Left colon (tissue), 2 donors: Measurements from ENCODE around the gene MED6. TPM values are rescaled to one million over a fixed set of nuclear protein-coding genes. Genes with fewer than 3 reads are reported as not detected.

Source experiments
- ATAC-seq: fragments of 200-7000 bp; cut with Tn5 transposase; one replicate; pipeline ENCODE4 v1.9.1; 2020; ENCODE audit warnings: mild to moderate bottlenecking, moderate library complexity
- DNase-seq, 2 donors: peaks; one replicate each; pipeline ENCODE4 v3.0.0-alpha.2; 2020
- intact Hi-C, 2 donors: fragments of 100-400 bp; cut with DNase I in 1 of 2; cut with micrococcal nuclease in 1 of 2; formaldehyde crosslinking; loops; one replicate each; pipeline versions ENCODE4 v1.11.2 to v1.14.0; 2022; cut with DNase I, micrococcal nuclease
- total RNA-seq, 2 donors: library from RNA; stranded (reverse); fragmentation: NEBNext Ultra II Directional; extraction: Animal tissue kit (Norgen Biotek cat#: 25700); gene quantifications; one replicate each; pipeline ENCODE4 v1.2.1, GENCODE V29; 2021
- donor health status: DM: no; HTN: no; CAD: no.
- donor health status: DM: yes; HTN: yes; CAD: no.

MED6 gene
- total RNA-seq, 2 donors from 2014 or later = 19.9 to 21.1 TPM

- DNase-seq = no peak
- no peak for ATAC-seq
- intact Hi-C loops = no loop called here
Measured at GRCh38 chr14:70611216-70611615, 10.8 kb upstream of the MED6 start.

DNA sequence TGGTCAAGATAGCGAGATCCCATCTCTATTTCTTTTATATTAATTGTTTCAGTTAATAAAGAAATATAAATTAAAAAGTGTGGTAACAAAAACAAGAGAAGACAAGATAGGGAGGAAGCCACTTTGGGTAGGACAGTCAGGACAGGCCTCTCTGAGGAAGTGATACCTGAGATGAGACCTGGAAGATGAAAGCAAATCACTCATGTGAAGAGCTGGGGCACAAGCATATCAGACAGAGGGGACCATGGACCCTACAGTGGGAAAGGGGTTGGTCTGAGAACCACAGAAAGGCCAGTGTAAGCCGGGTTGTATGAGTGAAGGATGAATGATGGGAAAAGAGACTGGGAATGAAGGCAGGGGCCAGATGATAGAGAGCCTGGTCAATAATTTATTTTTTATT lies 1.8 kb upstream of the MED6 start:
- DNase-seq = no peak
- no peak for ATAC-seq
- intact Hi-C loops = no loop called here

DNA sequence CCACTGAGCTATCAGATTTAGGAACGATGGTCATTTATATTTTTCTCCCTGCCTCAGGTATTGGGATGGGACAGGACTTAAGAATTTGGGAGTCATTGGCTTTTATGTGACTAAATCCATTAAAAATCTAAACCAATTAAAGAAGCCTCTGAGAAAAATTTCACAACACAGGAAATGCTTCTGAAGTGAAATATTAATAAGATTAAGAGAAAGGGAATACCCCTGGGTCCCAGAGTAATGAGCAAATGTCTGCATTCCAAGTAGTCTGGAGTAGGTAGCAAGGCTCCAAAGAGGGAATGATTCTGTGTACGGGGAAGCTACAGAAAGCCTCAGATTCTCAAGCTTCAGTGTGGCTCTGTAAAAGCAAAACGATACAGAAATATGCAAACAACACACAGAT lies 707 bp upstream of the MED6 start:
- DNase-seq (no peak), ATAC-seq (no peak)
- intact Hi-C loops = no loop called here

- DNase-seq (no peak), ATAC-seq (no peak)
- intact Hi-C loops = no loop called here
Measured at GRCh38 chr14:70599345-70599744, 1.1 kb downstream of the MED6 start.

DNA sequence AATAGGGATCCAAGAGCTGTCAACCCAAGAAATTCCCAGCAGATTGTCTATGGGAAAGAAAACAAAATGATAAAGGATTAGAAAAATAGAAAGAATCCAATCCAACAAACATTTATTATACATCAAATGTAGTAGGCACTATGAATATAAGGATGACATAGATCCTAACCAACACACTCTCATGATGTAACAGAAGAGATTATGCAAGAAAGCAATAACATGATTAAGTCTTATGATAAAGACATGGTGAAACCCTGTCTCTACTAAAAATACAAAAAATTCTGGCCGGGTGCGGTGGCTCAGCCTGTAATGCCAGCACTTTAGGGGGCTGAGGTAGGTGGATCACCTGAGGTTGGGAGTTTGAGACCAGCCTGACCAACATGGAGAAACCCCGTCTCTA lies 2.7 kb downstream of the MED6 start:
- DNase-seq (no peak), ATAC-seq (no peak)
- intact Hi-C loops = no loop called here

- DNase-seq = no peak
- ATAC-seq = no peak
- intact Hi-C loops = no loop called here
Measured at GRCh38 chr14:70595443-70596185, 4.8 kb downstream of the MED6 start.

- intact Hi-C loops = no loop called here
- DNase-seq (no peak), ATAC-seq (no peak)
Measured at GRCh38 chr14:70594461-70594860, 6.0 kb downstream of the MED6 start.

DNA sequence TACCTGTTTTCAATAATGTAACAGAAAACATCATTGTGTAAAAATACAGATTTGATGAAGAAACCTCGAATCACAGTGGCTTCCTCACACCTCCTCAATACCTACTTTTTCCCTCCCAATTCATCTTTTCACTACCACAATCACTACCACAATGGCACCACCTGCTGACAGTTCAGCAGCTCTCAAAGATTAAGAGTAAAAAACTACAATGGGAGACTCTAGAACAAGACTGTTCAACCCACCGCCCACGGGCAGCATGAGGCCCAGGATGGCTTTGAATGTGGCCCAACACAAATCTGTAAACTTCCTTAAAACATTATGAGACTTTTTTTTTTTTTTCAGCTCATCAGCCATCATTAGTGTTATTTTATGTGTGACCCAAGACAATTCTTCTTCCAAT lies 15.2 kb downstream of the MED6 start:
- DNase-seq = no peak
- no peak for ATAC-seq
- intact Hi-C loops = no loop called here

- intact Hi-C loops = no loop called here
- ATAC-seq (no peak), DNase-seq (no peak)
Measured at GRCh38 chr14:70576891-70577290, 23.6 kb downstream of the MED6 start.

GRCh38 chr14:70573050-70573449 lies 27.4 kb downstream of the MED6 start:
- intact Hi-C loops = no loop called here
- no peak for DNase-seq
- no peak for ATAC-seq

DNA sequence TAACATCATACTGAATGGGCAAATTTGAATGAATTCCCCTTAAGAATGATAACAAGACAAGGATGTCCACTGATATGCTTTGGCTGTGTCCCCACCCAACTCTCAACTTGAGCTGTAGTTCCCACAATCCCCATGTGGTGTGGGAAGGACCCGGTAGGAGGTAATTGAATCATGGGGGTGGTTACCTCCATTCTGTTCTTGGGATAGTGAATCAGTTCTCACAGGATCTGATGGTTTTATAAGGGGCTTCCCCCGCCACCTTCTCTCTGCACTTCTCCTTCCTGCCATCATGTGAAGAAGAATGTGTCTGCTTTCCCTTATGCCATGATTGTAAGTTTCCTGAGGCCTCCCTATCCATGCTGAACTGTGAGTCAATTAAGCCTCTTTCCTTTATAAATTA lies 29.3 kb downstream of the MED6 start:
- no peak for ATAC-seq
- intact Hi-C loops = no loop called here
- no peak for DNase-seq

- ATAC-seq = peak; percentile 78
- intact Hi-C loops = no loop called here
- no peak for DNase-seq
Measured at GRCh38 chr14:70567791-70568190, 32.7 kb downstream of the MED6 start.

DNA sequence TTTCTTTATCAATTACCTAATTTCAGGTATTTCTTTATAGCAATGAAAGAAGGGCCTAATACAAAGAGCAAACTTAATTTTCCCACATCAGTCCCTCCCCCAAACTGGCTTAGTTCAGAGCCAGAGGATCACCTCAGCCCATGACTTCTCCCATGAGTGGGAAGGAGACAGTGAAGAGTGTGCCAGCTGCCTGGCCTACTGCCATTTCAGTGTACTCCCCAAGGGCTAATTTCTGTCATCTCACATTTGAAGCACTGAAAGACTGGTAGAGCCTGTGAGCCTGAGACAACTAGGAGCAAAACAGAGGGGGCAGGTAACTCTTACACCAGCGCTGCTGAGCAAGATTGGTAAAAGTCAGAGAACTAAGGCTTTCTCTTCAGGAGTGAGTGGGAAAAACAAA lies 36.6 kb downstream of the MED6 start:
- ATAC-seq (no peak), DNase-seq (no peak)
- intact Hi-C loops = no loop called here

DNA sequence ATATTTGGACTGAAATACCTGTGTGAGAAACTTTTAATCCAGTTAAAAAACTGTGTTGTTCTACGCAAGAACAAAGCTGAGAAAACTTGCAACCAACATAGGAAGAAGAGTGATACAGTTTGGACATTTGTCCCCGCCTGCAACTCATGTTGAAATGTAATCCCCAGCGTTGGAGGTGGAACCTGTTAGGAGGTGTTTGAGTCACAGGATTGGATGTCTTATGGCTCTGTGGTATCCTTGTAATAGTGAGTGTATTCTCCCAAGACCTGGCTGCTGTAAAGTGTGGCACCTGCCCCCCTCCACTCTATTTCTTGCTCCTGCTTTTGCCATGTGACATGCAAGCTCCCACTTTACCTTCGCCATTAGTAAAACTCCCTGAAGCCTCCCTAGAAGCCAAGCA lies 37.0 kb downstream of the MED6 start:
- intact Hi-C loops = no loop called here
- DNase-seq = no peak
- ATAC-seq = no peak

DNA sequence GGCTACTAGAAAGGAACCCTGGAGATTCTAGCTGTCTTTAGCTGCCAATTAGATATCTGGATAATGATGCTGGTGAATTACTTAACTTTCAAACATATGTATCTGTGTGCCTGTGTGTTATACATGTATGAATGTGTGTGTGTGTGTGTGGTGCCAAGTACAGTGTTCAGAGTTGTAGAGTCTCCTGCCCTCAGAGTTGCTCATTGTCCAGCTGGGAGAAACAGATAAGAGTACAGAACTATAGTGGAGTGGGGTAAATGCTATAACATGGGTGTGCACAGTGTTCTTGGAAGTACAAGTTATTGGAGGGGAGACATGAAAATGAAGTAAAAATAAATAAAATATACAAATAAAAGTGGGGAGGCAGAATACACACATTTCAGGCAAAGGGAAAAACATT lies 42.1 kb downstream of the MED6 start:
- DNase-seq (no peak), ATAC-seq (no peak)
- intact Hi-C loops = no loop called here

- intact Hi-C loops = no loop called here
- ATAC-seq (peak; percentile 58), DNase-seq (peak in 1 of 2 donors; percentile 11)
Measured at GRCh38 chr14:70555890-70556289, 44.6 kb downstream of the MED6 start.

GRCh38 chr14:70538087-70538486 lies 62.4 kb downstream of the MED6 start:
- intact Hi-C loops = no loop called here
- DNase-seq = no peak
- ATAC-seq = no peak

GRCh38 chr14:70536830-70537229 lies 63.6 kb downstream of the MED6 start:
- intact Hi-C loops = no loop called here
- ATAC-seq = no peak
- DNase-seq = no peak

DNA sequence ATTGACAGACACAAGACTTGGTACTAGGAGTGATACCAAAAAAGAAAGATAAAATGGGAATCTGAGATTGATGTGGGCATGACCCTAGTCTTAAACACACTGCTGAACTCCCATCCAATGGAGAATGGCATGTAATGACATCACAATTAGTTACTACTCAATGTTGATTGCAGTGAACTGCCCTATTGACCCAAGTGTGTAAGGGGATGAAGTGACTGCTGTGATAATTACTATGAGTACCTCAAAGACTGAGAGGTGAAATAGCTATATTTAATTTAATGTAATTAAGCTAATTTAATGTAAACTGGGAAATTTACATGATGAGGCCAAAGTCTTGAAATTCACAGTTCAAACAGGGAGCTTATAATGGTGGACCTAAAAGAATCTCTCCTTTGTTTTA lies 65.6 kb downstream of the MED6 start, which contains the start of gene ADAM20:
Gene ADAM20 (minus strand): TSS at position 101 of the 400 bp plus-strand sequence. CDS start 10,247 bp downstream, outside the sequence.
- intact Hi-C loops = no loop called here
- no peak for DNase-seq
- ATAC-seq = no peak
